Measurements from ENCODE around the gene PIMREG.

Gene PIMREG

GRCh38 chr17:6498356-6498755 is 54.1 kb downstream of the PIMREG start:
- Histone ChIP-seq H3K36me3 (ENCODE audit: insufficient read depth) (no peaks in the 10 kb centered on the region), H3K4me1 (ENCODE audit: low read depth, poor library complexity, severe bottlenecking) (no peaks in the 10 kb centered on the region), H3K9ac (no peak overlapping the region), H2AFZ (ENCODE audit: low read depth) (no peak overlapping the region), H3K4me2 (no peak overlapping the region), H3K27ac (no peak overlapping the region), H3K4me3 (IDR thresholded peaks at IDR 0.05; ENCODE audit: insufficient read depth, low read depth, low read length) (no peak overlapping the region), H3K79me2 (ENCODE audit: insufficient read depth, low read depth) (no peaks in the 10 kb centered on the region), H3K27me3 (ENCODE audit: insufficient read depth, low read depth) (no peaks in the 10 kb centered on the region), H4K20me1 (ENCODE audit: insufficient read depth) (no peaks in the 10 kb centered on the region)
- TF ChIP-seq CTCF (conservative IDR thresholded peaks at IDR 0.05; ENCODE audit: low read depth, low read length) = no peak

DNA sequence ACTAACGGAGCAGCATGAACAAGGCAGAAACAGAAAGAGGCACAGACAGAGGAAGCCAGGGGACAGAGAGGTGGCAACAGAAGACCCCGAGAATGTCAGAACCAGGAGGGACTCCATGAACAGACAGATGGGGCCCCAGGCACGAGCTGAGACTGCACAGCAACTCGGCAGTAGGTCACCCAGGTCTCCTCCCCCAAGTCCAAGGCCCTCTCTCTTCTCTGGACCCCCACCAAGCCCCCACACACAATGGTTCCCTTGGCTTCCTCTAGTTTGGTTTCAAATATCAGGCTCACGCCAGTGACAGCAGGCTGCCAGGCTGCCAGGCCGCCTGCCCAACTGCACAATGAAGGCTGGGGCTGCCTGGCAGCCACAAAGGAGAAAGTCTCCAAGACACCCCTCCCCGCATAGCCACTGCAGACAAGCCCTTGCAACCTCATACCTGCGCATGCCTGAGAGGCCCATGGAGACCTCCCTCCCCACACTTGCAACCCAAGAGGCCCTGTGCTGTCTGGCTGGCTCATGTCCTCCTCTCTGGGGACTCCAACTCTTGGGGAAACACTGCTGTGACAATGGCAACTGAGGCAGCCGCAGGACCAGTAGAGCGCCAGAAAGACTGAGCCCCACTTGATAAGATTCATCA is 54.8 kb downstream of the PIMREG start:
- TF ChIP-seq CTCF (conservative IDR thresholded peaks at IDR 0.05; ENCODE audit: low read depth, low read length) = no peak
- Histone ChIP-seq H3K4me2 (no peak overlapping the region), H3K27ac (no peak overlapping the region), H4K20me1 (ENCODE audit: insufficient read depth) (no peaks in the 10 kb centered on the region), H3K36me3 (ENCODE audit: insufficient read depth) (no peaks in the 10 kb centered on the region), H3K9ac (no peak overlapping the region), H3K4me3 (IDR thresholded peaks at IDR 0.05; ENCODE audit: insufficient read depth, low read depth, low read length) (no peak overlapping the region), H3K79me2 (ENCODE audit: insufficient read depth, low read depth) (no peaks in the 10 kb centered on the region), H3K4me1 (ENCODE audit: low read depth, poor library complexity, severe bottlenecking) (no peaks in the 10 kb centered on the region), H3K27me3 (ENCODE audit: insufficient read depth, low read depth) (no peaks in the 10 kb centered on the region), H2AFZ (ENCODE audit: low read depth) (no peak overlapping the region)
